ENCODE results near the gene SBNO2.
"Not testable (repeated sequence)": the region's sequence is repeated elsewhere in the genome, so short reads cannot be mapped to it uniquely, and the experiment has no call there.

Gene SBNO2

DNA sequence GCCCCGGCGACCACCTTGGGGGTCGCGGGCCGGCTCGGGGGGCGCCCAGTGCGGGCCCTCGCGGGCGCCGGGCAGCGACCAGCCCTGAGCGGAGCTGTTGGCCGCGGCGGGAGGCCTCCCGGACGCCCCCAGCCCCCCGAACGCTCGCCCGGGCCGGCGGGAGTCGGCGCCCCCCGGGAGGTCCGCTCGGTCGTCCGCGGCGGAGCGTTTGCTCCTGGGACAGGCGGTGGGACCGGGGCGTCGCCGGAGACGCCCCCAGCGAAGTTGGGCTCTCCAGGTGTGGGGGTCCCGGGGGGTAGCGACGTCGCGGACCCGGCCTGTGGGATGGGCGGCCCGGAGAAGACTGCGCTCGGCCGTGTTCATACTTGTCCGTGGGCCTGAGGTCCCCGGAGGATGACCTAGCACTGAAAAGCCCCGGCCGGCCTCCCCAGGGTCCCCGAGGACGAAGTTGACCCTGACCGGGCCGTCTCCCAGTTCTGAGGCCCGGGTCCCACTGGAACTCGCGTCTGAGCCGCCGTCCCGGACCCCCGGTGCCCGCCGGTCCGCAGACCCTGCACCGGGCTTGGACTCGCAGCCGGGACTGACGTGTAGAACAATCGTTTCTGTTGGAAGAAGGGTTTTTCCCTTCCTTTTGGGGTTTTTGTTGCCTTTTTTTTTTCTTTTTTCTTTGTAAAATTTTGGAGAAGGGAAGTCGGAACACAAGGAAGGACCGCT, 32.2 kb upstream of the SBNO2 start:
- no peak for DNase-seq (ENCODE audit: low spot score)

DNA sequence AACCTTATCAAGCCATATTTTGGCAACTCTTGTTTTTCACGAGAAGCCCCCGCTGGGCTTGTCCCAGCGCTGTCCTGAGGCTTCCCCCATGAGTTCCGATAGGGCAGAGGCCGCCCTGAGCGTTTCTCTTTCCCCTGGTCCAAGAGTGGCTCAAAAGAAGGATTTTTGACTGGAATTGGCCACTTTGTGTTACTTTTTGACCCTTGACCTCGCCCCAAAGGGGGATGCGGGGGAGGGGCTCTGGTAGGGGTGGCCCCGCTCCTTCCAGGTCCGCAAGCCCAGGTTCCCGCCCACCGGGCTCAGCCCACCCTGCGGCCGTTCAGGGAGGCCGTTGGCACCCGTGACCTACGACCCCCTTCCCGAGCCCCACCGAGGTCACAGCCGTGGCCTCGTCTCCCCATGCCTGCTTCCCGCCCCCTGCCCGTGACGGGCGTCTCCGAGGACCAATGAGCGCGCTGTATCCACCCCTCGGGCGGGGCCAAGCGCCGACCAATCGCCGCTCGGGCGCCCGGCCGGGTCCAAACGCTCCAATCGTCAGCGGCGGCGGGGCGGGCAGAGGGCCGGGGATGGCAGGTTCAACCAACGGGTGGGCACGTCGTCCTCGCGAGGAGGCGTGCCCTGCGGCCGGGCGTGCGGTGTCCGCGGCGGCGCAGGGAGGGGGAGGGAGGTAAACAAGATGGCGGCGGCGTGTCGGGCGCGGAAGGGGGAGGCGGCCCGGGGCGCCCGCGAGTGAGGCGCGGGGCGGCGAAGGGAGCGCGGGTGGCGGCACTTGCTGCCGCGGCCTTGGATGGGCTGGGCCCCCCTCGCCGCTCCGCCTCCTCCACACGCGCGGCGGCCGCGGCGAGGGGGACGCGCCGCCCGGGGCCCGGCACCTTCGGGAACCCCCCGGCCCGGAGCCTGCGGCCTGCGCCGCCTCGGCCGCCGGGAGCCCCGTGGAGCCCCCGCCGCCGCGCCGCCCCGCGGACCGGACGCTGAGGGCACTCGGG, 31.3 kb upstream of the SBNO2 start, which contains the start of gene STK11:
STK11 (plus strand) TSS at position 665 of the 986 bp plus-strand sequence. CDS start 1,136 bp downstream, outside the sequence.
- peak; percentile 99 for DNase-seq (ENCODE audit: low spot score)

GRCh38 chr19:1200614-1201013, 26.5 kb upstream of the SBNO2 start:
- DNase-seq (ENCODE audit: low spot score), result not testable (repeated sequence)

DNA sequence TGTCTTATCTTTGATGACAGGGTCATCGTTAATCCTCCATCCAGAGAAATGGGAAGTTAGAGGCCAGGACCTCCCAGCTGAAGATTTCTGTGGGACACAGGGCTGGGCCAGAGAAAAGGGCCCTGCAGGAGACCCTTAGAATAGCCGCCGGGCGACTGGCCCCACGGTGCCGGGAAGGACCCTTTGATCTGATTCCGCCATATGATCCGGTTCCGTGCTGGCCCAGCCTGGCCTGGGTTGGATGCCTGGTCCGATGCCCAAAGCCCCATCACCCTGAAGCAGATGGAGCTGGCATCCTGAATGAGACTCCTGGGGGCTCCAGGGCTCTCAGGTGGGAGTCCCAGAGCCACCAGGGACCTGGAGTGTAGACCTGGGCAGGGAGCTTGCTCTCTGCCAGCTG, 25.5 kb upstream of the SBNO2 start:
- no peak for DNase-seq (ENCODE audit: low spot score)

GRCh38 chr19:1189419-1189818, 15.4 kb upstream of the SBNO2 start:
- DNase-seq (ENCODE audit: low spot score), result peak; percentile 66

DNA sequence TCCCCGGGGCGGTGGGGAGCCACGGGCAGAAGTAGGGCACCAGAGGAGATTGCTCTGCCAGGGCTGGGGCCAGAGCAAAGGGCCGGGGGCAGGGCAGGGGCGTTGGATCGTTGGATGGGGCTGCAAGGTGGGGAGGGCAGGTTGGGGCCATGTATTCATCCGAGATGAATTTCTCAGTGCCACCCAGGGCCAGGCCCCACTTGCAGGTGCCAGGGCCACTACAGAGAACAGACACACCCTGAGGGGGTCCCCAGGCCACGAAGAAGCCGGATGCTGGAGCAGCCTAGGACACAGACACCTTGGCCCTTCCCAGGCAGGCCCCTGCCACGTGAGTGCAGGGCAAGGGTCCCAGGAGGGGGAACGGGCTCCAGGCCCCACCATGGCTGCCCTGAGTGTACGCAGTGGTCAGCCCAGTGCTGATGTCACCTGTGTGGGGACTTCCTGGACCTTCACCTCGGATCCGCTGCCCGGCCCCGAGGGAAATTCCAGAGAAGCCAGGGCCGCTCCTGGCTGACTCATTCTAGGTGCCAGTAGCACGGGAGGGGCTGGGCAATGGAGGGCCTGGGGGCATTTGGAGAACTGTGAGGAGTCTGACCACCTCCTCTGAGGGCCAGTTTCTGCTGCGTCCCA, 9.6 kb upstream of the SBNO2 start:
- no peak for DNase-seq (ENCODE audit: low spot score)

GRCh38 chr19:1182727-1183126, 8.7 kb upstream of the SBNO2 start:
- DNase-seq (ENCODE audit: low spot score), result no peak

- DNase-seq (ENCODE audit: low spot score), result no peak
Observed at GRCh38 chr19:1182068-1182467, 8.0 kb upstream of the SBNO2 start.

DNA sequence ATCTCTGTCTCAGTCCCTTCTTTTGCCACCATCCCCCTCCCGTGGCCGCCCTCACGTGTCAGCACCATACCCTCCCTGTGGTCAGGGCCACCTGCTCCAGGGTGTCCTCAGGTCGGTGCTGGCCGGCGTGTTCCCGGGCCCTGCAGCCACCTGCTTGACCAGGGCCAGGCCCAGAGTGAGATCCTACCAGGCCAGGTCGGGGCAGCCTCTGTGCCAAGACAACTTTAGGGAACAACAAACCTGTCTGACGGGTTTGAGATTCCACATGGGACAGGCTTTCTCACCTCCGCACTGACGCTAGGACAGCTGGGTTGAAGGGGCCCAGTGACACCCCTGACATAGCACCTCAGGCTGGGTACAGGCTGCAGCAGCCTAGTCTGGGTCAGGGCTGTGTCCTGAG, 7.5 kb upstream of the SBNO2 start:
- DNase-seq (ENCODE audit: low spot score), result no peak

GRCh38 chr19:1177322-1178114, 3.5 kb upstream of the SBNO2 start:
- DNase-seq (ENCODE audit: low spot score), result no peak

GRCh38 chr19:1173159-1173844, 766 bp downstream of the SBNO2 start:
- no peak for DNase-seq (ENCODE audit: low spot score)

GRCh38 chr19:1172353-1173158, 1.5 kb downstream of the SBNO2 start:
- DNase-seq (ENCODE audit: low spot score), result no peak

DNA sequence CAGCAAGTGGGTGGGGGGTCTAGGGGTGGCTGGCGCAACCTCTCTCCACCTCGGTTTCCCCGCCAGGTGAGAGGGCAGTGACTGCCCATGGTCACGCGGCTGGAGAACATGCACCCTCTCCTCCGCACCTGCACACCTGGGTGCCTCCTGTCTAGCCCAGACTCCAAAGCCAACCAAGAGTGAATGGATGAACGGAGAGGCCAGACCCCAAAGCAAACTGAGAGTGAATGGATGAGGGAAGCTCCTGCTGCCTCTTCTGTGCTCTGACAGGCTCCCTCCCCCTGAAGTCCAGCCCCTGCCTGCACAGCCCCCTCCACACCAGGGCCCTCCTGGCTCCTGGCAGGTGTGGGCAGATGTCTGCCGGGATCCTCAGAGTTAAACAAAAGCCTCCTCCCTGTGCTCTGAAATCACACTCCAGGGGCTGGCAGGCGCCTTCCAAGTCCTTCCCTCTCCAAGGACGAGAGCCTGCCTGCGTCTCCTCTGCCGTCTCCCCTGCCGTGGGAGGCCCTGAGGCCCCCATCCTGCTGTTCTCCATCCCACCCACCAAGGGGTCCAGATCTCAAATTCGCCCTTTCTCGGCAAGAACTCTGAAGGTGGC, 2.2 kb downstream of the SBNO2 start:
- no peak for DNase-seq (ENCODE audit: low spot score)

GRCh38 chr19:1170938-1171754, 2.9 kb downstream of the SBNO2 start:
- DNase-seq (ENCODE audit: low spot score), result no peak

DNA sequence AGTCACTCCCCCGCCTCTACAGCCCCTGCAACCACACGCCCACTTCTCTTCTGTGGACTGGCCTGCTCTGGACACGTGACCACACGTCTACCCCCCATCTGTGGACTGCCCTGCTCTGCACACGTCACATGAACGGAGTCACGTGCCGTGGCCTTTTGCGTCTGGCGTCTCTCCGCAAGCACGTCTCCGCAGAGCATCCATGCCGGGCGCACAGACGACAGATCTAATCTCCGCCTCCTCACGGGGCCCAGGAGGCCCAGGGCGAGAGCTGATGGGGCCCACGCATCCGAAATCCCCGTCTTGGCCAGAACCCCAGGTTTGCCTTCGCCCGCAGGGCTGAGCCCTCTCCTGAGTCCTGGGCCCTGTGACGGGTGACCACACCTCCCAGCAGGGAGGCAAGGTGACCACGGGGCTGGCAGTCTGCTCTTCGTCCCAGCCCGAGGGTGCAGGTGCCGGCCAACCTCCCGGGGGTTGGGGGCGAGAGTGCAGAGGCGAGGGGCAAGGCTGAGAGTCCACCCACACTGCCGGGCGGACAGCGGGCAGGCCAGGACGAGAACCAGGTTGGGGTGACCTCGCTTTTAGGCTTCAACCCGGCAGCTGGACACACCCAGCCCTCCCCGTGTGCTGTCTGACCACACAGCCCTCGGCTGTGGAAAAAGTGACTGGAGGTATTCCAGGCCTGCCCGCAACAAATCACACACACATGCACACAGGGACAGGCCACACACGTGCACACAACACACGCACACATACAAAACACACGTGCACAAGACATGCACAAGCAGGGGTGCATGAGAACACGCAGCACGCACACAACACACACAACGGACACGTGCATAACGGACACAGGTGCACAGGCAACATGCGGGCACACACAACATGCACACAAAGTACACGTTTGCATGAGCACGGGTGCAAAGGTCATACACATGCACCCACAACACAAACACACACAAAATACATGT, 3.9 kb downstream of the SBNO2 start:
- DNase-seq (ENCODE audit: low spot score), result no peak

- DNase-seq (ENCODE audit: low spot score), result no peak
Observed at GRCh38 chr19:1169411-1169791, 4.7 kb downstream of the SBNO2 start.

- DNase-seq (ENCODE audit: low spot score), result no peak
Observed at GRCh38 chr19:1168572-1169410, 5.3 kb downstream of the SBNO2 start.

All from CD4-positive, alpha-beta T cell treated with Interleukin-15 for 4 hours (primary cell).